Stimulated activated CD4-positive, alpha-beta T cell treated with anti-CD3 and anti-CD28 coated beads, Interleukin-1b, Interleukin-23, amount 100 ng/mL, for 1 hour (primary cell): ENCODE results near the gene PIK3CB.
"Not testable (repeated sequence)": the region's sequence is repeated elsewhere in the genome, so short reads cannot be mapped to it uniquely, and the experiment has no call there.

ENCODE experiments used
- DNase-seq, 2 donors: peaks; one replicate each; pipeline ENCODE4 v3.0.0-alpha.2; 2020; ENCODE audit warnings: low read depth in 2 of 2

Gene PIK3CB

DNA sequence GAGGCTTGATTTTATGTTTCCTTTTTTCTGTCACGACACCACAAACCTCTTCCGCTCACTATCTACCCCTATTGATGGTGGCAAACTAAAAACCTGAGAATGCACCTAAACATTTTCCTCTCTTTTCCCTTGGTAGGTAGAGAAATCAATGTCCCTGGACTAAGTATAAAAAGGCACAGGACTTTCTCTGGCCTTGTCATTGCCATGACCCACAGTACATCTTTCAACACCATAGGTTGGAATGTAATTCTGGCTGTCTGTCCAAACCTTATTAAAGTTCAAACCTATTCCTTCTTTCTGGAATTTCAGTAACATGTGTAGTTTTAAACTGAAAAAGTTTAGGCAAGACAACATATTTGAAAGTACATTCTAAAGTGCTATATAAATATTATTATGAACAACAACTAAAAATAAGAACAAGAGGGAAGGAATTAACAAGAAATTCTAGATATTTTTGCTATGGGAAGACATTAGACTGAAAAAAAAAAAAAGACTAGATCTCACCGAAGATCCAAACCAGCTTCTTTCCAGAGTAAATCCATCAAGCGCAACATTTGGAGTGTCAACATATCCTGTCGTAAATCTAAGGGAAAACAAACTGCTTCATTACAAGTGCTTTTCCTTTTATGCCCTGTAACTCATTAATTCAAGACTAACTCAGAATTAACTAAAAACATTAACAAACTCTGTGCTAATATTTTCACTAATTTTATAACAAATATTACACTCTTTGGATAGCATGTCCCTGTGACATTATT is 153.1 kb downstream of the PIK3CB start:
- DNase-seq = no peak

- not testable (repeated sequence) for DNase-seq
These were observed 153.8 kb downstream of the PIK3CB start for GRCh38 chr3:138680974-138681373.

DNA sequence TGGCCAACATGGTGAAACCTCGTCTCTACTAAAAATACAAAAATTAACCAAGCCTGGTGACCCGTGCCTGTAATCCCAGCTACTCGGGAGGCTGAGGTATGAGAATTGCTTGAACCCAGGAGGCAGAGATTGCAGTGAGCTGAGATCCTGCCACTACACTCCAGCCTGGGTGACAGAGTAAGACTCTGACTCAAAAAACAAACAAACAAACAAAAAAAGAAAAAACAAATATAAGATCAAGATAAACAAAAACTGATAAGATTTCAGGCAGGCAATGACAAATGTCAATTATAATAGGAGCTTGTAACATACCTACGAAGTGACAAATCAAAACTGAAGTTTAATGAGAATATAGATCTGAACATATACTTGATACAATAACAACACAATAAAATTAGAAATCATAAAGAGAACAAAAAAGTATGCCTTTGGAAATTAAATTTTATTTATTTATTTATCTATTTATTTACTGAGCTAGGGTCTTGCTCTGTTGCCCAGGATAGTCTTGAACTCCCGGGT is 155.8 kb downstream of the PIK3CB start:
- no peak for DNase-seq

GRCh38 chr3:138678086-138678485 is 156.6 kb downstream of the PIK3CB start:
- DNase-seq = no peak

DNA sequence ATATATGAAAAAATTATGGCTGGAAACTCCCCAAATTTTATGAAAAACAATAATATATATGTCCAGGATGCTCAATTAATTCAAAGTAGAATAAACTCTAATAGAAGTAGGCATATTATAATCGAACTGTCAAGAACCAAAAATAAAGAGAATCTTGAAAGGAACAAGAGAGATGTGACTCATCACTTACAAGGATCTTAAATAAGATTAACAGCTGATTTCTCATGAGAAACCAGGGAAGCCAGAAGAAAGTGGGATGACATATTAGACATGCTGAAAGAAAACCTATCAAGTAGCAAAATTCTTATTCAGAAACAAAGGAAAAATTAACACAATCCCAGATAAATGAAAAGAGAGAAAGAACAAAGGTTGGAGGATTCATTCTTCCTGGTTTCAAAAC is 159.3 kb downstream of the PIK3CB start:
- DNase-seq = no peak

DNA sequence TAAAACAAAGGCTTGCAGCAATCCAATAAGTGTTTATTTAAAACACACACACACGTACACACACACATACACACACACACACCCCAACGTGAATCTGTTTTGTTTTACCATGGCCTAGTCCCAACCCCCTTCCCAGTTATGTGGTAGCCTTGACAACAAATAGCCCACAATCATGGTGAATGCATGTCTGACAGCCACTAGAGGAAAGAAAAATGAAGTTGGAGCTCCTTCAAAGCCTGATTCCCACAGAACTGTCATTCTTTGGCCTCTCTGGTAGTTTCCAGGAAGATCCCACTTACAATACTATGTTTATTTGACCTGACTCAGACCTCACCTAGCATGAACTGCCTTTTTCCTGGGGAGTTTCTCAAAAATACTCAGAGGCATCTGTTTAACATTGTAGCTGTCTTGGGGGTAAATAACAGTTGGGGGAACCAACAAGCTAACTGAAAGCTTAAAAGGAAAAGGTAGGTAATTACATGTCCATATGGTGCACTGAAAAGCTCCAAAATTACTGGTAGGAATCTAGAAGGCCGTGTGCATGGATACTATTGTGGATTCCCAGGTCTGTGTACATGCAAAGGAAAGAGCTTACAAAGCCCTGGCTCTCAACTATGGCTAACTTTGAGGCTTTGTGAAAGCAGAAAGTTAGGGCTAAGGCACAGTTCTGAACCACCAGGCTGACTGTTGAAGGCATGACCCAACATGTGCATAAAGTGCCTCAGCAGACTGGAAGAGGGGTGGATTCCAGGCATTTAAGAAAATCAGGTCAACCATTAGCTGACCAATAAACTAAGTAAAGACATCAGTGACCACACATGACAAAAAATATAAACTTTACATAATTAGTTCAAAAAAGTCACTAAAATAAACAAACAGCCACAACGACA is 160.8 kb downstream of the PIK3CB start:
- DNase-seq = no peak

DNA sequence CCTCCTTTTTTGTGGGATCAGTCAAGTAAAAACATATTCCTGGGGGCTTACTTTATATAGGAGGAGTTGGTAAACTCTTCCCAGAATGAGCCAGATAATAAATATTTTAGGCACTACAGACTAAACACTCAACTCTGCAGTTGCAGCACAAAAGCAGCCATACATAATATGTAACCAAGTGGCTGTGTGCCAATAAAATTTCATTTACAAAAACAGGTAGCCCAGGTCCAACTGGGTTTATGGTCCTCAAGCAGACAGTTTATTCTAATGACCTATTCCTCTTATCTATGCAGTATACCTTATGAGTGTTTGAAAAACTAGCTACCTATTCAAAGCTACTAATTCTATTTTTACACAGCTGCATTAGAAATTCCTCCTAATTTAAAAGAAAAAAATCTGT is 164.3 kb downstream of the PIK3CB start:
- DNase-seq = no peak

- DNase-seq = no peak
These were observed 166.6 kb downstream of the PIK3CB start for GRCh38 chr3:138668107-138668506.

GRCh38 chr3:138657508-138657907 is 177.2 kb downstream of the PIK3CB start:
- DNase-seq = no peak

DNA sequence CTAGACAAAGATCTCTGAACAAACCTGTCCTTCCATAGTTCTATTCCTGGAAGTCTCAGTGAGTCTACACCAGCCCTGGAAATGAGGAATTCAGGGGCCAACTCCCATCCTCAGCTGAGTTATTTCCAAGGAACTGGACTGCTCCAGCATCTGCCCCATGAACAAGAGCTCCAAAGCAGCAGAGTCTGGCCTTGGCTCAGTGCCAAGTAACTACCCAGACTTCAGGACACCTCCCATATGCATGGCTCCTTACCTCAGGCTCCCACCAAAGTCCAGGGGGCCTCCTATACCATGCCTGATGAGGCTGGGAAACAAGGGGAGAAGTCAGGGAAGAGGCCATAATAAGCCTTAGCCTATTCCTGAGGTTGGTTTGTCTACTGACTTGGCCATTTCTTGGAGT is 181.2 kb downstream of the PIK3CB start:
- no peak for DNase-seq

DNA sequence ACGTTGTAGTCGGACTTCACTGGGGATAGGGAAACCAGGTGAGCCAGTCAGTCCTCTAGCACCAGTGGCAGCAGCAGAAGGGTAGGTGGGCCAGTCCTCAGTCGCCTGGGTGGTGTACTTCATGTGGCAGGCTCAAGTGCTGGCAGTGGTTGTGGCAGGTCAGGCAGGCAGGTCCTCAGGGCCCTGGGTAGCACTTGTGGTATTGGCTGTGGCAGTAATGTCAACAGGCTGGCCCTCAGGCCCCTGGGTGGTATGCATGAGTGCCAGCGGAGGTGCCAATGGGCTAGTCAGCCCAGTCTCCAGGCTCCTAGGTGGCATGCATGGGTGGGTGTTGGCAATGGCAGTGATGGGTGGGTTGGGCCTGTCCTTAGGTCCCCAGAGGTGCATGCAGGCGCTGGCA is 185.6 kb downstream of the PIK3CB start:
- no peak for DNase-seq

DNA sequence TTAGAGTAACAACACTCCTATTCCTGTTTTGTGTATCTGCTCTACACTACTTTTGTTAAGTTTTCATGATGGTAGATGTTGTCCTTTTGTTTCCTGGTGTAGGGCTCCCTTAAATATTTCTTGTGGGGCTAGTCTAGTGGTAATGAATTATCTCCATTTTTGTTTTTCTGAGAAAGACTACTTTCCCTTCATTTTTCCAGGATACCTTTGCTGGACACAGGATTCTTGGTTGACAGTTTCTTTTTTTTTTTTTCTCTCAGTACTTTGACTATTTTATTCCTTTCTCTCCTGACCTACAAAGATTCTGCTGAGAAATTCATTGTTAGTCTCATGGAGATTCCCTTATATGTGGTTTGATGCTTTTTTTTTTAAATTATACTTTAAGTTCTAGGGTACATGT is 188.2 kb downstream of the PIK3CB start:
- DNase-seq = no peak

DNA sequence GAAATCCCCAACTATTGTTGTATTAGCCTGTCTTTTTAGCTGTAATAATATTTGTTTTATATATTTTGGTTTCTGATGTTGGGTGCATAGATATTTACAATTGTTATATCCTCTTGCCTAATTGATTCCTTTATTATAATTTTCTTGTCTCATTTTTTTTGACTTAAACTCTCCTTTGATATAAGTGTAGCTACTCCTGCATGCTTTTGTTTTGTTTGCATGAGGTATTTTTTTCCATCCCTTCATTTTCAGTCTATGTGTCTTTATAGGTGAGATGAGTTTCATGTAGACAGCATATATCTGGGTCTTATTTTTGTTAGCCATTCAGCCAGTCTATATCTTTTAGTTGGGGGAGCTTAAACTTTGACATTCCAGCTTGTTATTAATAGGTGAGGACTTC is 188.7 kb downstream of the PIK3CB start:
- no peak for DNase-seq

DNA sequence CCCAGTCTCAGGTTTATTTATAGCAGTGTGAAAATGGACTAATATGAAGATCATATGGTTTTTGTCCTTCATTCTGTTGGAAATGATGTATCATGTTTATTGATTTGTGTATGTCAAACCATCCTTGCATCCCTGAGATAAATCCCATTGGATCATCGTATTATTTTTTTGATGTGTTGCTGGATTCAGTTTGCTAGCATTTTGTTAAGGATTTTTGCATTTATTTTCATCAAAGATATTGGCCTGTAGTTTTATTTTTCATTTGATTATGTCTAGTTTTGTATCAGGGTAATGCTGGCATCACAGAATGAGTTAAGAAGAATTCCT is 191.8 kb downstream of the PIK3CB start:
- DNase-seq = no peak

DNA sequence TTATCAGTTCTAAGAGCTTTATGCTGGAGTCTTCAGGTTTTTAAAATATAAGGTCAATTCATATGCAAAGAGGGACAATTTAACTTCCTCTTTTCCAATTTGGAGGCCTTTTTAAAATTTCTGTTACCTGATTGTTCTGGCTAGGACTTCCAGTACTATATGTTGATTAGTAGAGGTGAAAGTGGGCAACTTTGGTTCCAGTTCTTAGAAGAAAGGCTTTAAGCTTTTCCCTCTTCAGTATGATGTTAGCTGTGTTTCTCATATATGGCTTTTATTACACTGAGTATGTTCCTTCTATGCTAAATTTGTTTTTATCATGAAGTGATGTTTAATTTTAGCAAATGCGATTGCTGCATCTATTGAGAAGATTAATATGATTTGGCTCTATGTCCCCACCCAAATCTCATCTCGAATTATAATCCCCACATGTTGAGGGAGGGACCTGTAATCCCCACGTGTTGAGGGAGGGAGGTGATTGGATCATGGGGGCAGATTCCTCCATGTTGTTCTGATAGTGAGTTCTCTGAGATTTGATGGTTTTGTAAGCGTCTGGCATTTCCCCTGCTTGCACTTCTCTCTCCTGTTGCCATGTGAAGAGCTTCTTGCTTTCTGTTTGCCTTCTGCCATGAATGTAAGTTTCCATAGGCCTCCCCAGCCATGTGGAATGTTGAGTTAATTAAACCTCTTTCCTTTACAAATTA is 192.4 kb downstream of the PIK3CB start:
- no peak for DNase-seq

- DNase-seq = no peak
These were observed 194.2 kb downstream of the PIK3CB start for GRCh38 chr3:138640537-138640936.

- DNase-seq = no peak
These were observed 196.1 kb downstream of the PIK3CB start for GRCh38 chr3:138638641-138639040.

- DNase-seq = no peak
These were observed 205.2 kb downstream of the PIK3CB start for GRCh38 chr3:138629526-138629925.

GRCh38 chr3:138625707-138626365 is 208.9 kb downstream of the PIK3CB start:
- no peak for DNase-seq

DNA sequence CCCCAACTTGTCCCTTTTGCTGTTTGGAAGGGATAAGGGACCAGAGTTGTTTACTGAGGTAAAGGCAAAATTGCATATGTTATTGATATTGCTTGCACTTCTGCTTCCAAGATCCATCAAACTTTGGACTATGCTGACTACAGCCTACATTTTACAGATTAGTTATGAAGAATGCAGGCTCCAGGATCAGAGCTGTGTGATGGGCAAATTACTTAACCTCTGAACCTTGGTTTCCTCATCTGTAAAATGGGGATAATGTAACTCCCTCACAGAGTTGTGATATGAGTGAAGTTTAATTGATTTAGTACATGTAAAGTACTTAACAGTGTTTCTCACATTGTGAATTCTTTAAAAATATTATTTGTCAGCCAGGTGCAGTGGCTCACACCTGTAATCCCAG is 210.2 kb downstream of the PIK3CB start:
- DNase-seq = no peak

DNA sequence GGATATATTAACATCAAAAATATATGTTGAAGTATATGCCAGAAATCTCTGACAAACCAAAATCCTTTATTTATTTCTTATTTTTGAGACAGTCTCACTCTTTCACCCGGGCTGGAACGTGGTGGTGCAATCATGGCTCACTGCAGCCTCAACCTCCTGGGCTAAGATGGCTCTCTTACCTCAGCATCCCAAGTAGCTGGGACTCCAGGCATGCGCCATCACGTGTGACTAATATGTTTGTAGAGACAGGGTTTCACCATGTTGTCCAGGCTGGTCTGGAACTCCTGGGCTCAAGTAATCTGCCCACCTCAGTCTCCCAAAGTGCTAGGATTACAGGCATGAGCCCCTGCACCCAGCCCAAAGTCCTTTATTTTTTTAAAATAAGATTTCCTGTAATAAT is 214.3 kb downstream of the PIK3CB start:
- no peak for DNase-seq

- DNase-seq = no peak
These were observed 219.3 kb downstream of the PIK3CB start for GRCh38 chr3:138615462-138615861.
